Heart left ventricle (tissue), 16 donors: ENCODE data around the gene ORC6. TPM values are rescaled to one million over a fixed set of nuclear protein-coding genes. Genes with fewer than 3 reads are reported as not detected.

Experiments
- ATAC-seq, 4 donors: fragments of 200-7000 bp; cut with Tn5 transposase; one replicate each; pipeline ENCODE4 v1.9.1; 2020 to 2022; ENCODE audit warnings: moderate library complexity in 4 of 4, mild to moderate bottlenecking in 3 of 4, moderate number of reproducible peaks in 1 of 4
- DNase-seq, 5 donors: peaks; one replicate each; pipeline ENCODE4 v3.0.0-alpha.2; 2020
- H3K27ac ChIP-seq, 12 donors: fragments of 200-600 bp; sonication (generic) in 4 of 12; one replicate each; pipeline versions ENCODE4 v1.5.0 to v1.8.0; 2016 to 2022; ENCODE audit warnings: mild to moderate bottlenecking in 2 of 12
- H3K27me3 ChIP-seq, 9 donors: fragments of 200-600 bp; sonication (generic) in 2 of 9; one replicate each; pipeline versions ENCODE4 v1.5.1 to v1.8.0; 2016 to 2022; ENCODE audit warnings: mild to moderate bottlenecking in 3 of 9
- H3K36me3 ChIP-seq, 9 donors: fragments of 200-600 bp; sonication (generic) in 2 of 9; one replicate each; pipeline versions ENCODE4 v1.5.0 to v1.8.0; 2018 to 2022; ENCODE audit warnings: mild to moderate bottlenecking in 2 of 9
- H3K4me1 ChIP-seq, 12 donors: fragments of 200-600 bp; sonication (generic) in 4 of 12; one replicate each; pipeline versions ENCODE4 v1.5.0 to v1.8.0; 2016 to 2022; ENCODE audit warnings: mild to moderate bottlenecking in 3 of 12
- H3K4me3 ChIP-seq, 12 donors: fragments of 200-600 bp; sonication (generic) in 4 of 12; one replicate each; pipeline versions ENCODE4 v1.5.0 to v1.8.0; 2017 to 2022; ENCODE audit warnings: mild to moderate bottlenecking in 9 of 12, moderate library complexity in 4 of 12
- H3K9me3 ChIP-seq, 12 donors: fragments of 200-600 bp; sonication (generic) in 4 of 12; one replicate each; pipeline versions ENCODE4 v1.5.0 to v1.8.0; 2016 to 2022; ENCODE audit warnings: mild to moderate bottlenecking in 1 of 12
- POLR2A ChIP-seq, 2 donors: fragments of 450-650 bp; IDR thresholded peaks; one replicate each; pipeline ENCODE4 v1.6.1; 2017; ENCODE audit warnings: antibody characterized with exemption in 2 of 2, mild to moderate bottlenecking in 2 of 2, moderate library complexity in 2 of 2
- WGBS, 4 donors: extraction: QIAGEN DNeasy Blood & Tissue Kit in 2 of 4; methylation state at CpG; one replicate each; pipeline versions ENCODE4 v1.1.5 to v1.1.7; 2013 to 2018; 5-methylcytosine and 5-hydroxymethylcytosine counted together
- intact Hi-C, 10 donors: fragments of 100-400 bp; cut with DNase I; formaldehyde crosslinking; loops; one replicate each; pipeline versions ENCODE4 v1.11.1 to v1.14.2; 2022
- polyA plus RNA-seq, 2 donors: library from polyadenylated mRNA; stranded (reverse); fragments of 200-250 nt; gene quantifications; one replicate each; pipeline ENCODE4 v1.2.3, GENCODE V29; 2013
- total RNA-seq, 9 donors: library from RNA; depleted of rRNA in 2 of 9; stranded (reverse); fragments of >200 nt in 2 of 9; fragmentation: NEBNext Ultra II Directional in 3 of 9; extraction: Animal tissue kit (Norgen Biotek cat#: 25700) in 3 of 9; gene quantifications; one replicate each; pipeline versions ENCODE4 v1.1.0 to v1.2.4, GENCODE V29; 2016 to 2023
- TF ChIP-seq, protein P1 (sequence below), 12 donors: fragments of 200-600 bp; sonication (generic) in 4 of 12; IDR thresholded peaks; one replicate each; pipeline versions ENCODE4 v1.5.0 to v1.8.0; 2018 to 2022; ENCODE audit warnings: antibody characterized with exemption in 12 of 12, mild to moderate bottlenecking in 5 of 12
- donor health status: ischemic (EF 13 %, LVEDD 7.1; RV severe dilation, severe dysfunction).
- donor health status: healthy with polysubstance abuse.
- donor health status: DM: no; HTN: yes; CAD: no.
- donor health status: DM: no; HTN: no; CAD: no.
- donor health status: ischemic (EF 25% LVEDD 6.9; RV normal size, moderate dysfunction).
- donor health status: ischemic (EF 25% LVEDD 5.7; RV mildly dilated, moderate dysfunction).
- donor health status: healthy.
- donor health status: DM: yes; HTN: yes; CAD: no.
- donor health status: ischemic (EF 35%, LVEDD 5.7; RV mildly dilated, moderate dysfunction).
- donor health status: nonischemic (EF 11% LVEDD 7.7; RV severe dilation, severe dysfunction).
- donor health status: DM: yes; HTN: yes; CAD: no.
- donor health status: PGD.
- donor health status: ischemic (EF 29% LVEDD 5.4; RV normal size, mild dysfunction).
- donor health status: nonischemic (EF 23%, LVEDD 6.1; RV moderate dilation, normal function).

ORC6 gene
- total and polyA plus RNA-seq, 11 donors: 1.3 to 4.3 (median 2.5) TPM

DNA sequence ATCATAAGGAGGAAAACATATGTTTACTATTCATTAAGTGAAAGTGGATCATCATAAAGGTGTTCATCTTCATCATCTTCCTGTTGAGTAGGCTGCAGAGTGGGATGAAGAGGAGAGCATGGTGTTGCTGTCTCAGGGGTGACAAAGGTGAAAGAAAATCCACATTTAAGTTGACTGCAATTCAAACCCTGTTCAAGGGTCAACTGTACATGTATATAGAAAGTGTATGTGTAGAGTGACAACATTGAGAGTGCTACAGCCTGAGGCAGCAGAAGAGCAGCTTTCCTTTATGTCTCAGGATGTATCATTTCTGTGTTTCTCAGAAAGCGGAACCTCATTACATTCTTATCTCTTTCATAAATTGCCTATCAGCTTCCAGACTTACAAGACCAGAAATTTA is 17.2 kb downstream of the ORC6 start:
- intact Hi-C loops: no loop called here
- ATAC-seq: no peak
- no peak for TF ChIP-seq POLR2A (IDR thresholded peaks at IDR 0.05)
- TF ChIP-seq, protein P1, sequence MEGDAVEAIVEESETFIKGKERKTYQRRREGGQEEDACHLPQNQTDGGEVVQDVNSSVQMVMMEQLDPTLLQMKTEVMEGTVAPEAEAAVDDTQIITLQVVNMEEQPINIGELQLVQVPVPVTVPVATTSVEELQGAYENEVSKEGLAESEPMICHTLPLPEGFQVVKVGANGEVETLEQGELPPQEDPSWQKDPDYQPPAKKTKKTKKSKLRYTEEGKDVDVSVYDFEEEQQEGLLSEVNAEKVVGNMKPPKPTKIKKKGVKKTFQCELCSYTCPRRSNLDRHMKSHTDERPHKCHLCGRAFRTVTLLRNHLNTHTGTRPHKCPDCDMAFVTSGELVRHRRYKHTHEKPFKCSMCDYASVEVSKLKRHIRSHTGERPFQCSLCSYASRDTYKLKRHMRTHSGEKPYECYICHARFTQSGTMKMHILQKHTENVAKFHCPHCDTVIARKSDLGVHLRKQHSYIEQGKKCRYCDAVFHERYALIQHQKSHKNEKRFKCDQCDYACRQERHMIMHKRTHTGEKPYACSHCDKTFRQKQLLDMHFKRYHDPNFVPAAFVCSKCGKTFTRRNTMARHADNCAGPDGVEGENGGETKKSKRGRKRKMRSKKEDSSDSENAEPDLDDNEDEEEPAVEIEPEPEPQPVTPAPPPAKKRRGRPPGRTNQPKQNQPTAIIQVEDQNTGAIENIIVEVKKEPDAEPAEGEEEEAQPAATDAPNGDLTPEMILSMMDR (IDR thresholded peaks at IDR 0.05): no peak
- Histone ChIP-seq H3K36me3 (peaks cover 0 to 84% (median 20%) of the 10 kb centered on the region in 9 donors), H3K27ac (no peak overlapping the region), H3K4me3 (no peak overlapping the region), H3K4me1 (peaks cover 0 to 28% (median 9%) of the 10 kb centered on the region in 12 donors), H3K27me3 (no peaks in the 10 kb centered on the region), H3K9me3 (no peaks in the 10 kb centered on the region)
- no peak for DNase-seq
- WGBS, 4 donors: 0% methylated on average over 1 of the region's 1 CpG

DNA sequence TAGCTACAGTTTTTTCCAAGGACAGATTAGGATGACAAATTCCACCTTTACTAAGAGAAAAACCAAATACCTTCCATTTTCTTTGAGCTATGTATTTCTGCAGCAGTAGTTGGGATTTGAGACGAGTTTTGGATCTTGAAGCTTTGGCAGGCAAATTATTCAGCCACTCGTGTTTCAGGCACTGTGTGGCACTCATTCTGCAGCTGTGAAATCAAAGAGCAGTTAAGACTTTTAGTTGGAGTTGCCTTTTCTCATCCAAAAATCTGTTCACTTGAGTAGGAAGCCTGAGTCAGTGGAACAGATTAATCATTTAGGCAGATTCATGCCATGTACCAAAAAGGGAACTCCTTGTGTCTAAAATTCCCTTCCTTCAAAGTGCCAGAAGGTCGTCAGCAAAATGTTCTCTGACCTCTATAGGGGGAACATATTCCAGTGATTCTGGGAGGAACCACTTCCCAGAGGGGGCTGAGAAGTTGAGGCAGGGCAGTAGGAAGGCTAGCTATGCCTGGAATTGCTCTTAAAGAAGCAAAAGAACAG is 20.1 kb downstream of the ORC6 start:
- Histone ChIP-seq H3K36me3 (peaks cover 0 to 65% (median 20%) of the 10 kb centered on the region in 9 donors), H3K9me3 (no peaks in the 10 kb centered on the region), H3K4me1 (peaks cover 0 to 50% (median 23%) of the 10 kb centered on the region in 12 donors), H3K27ac (peak overlapping the region in 9 of 12 donors; percentile 28 to 84 (median 65)), H3K4me3 (no peak overlapping the region), H3K27me3 (no peaks in the 10 kb centered on the region)
- 33 to 44% (median 40%) methylated on average over 3 of the region's 3 CpGs for WGBS, 4 donors
- intact Hi-C loops: loop anchor here in 3 of 10 donors (2.0 to 5.0 kb wide), 3 partner anchors 47 to 53 kb away; no protein-coding TSS in a partner anchor
- TF ChIP-seq POLR2A (IDR thresholded peaks at IDR 0.05): no peak
- TF ChIP-seq, protein P1 (IDR thresholded peaks at IDR 0.05): no peak
- no peak for DNase-seq
- ATAC-seq: no peak

DNA sequence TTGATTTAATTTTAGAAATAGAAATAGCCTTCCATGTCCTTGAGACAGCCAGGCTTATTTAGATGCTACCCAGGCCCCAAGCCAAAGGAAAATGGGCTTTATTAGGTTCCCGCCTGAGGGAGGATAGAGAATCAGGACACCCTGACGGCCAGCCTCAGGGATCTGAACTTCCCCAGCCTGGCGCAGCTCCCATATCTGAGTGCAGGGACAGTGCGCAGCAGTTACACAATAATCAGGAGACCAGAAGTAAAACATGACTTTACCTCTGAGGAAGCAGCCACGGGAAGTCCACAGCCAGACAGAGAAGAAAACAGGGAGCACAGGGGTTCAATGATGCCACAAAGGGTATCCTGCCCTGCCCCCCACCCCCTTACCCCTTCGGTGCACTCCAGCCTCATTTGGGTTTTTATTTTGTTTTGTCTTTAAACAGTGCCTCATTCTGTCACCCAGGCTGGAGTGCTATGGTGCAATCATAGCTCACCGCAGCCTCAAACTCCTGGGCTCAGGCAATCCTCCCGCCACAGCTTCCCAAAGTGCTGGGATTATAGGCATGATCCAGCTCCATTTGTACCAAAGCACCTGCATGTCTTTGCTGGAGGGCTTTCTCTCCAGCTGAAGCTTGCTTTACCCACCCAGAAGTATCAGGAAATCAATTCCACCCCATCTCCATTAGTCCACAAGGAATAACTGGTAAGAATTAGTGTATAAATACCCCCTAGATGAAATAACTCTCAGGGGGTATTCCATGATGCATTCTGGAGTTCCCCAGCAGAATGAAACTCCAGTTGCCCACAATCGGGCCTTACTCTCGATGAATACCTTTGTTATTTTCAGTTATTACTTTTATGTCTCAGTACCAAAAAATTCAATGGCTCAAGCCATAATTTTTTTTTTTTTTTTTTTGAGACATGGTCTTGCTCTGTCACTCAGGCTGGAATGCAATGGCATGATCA is 21.9 kb downstream of the ORC6 start:
- H3K27ac ChIP-seq: peak overlapping the region; percentile 9 to 84 (median 68)
- no peaks in the 10 kb centered on the region for H3K9me3 ChIP-seq
- H3K4me1 ChIP-seq: peaks cover 5 to 62% (median 28%) of the 10 kb centered on the region in 12 donors
- no peak overlapping the region for H3K4me3 ChIP-seq
- WGBS, 4 donors: 45 to 54% (median 51%) methylated on average over 10 of the region's 10 CpGs
- peak; percentile 71 to 84 (median 78) for ATAC-seq
- peak; percentile 69 to 84 (median 77) for DNase-seq
- peaks cover 0 to 48% (median 15%) of the 10 kb centered on the region in 9 donors for H3K36me3 ChIP-seq
- intact Hi-C loops: loop anchor here in 3 of 10 donors (2.0 to 5.0 kb wide), 3 partner anchors 45 to 51 kb away; no protein-coding TSS in a partner anchor
- H3K27me3 ChIP-seq: no peaks in the 10 kb centered on the region
- TF ChIP-seq, protein P1 (IDR thresholded peaks at IDR 0.05): no peak
- no peak for TF ChIP-seq POLR2A (IDR thresholded peaks at IDR 0.05)

DNA sequence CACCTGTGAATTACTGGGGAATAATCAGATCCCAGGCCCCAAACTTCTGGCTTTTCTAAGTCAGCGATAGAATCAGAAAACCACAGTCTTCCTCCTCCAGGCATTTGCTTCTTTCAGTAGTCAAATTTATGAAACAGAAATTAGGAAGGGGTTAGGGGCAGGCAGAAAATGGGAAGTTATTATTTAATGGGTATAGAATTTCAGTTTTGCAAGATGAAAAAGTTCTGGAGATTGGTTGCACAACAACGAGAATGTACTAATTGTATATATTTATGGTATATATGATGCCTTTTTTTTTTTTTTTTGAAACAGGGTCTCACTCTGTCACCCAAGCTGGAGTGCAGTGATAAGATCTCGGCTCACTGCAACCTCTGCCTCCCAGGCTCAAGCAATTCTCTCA is 23.5 kb downstream of the ORC6 start:
- intact Hi-C loops: loop anchor here in 2 of 10 donors (5.0 kb wide), 2 partner anchors 44 to 49 kb away; no protein-coding TSS in a partner anchor
- WGBS, 4 donors: 58 to 75% (median 67%) methylated on average over 3 of the region's 3 CpGs
- ATAC-seq: no peak
- peaks cover 0 to 47% (median 9%) of the 10 kb centered on the region in 9 donors for H3K36me3 ChIP-seq
- TF ChIP-seq, protein P1 (IDR thresholded peaks at IDR 0.05): no peak
- TF ChIP-seq POLR2A (IDR thresholded peaks at IDR 0.05): no peak
- DNase-seq: no peak
- H3K4me3 ChIP-seq: no peak overlapping the region
- no peaks in the 10 kb centered on the region for H3K27me3 ChIP-seq
- H3K4me1 ChIP-seq: peaks cover 5 to 73% (median 30%) of the 10 kb centered on the region in 12 donors
- H3K27ac ChIP-seq: peak overlapping the region in 10 of 12 donors; percentile 32 to 84 (median 71)
- H3K9me3 ChIP-seq: no peaks in the 10 kb centered on the region
